Measurements from ENCODE around the gene MTUS2. TPM values are rescaled to one million over a fixed set of nuclear protein-coding genes. Genes with fewer than 3 reads are reported as not detected.

The MTUS2 gene
- total RNA-seq, 4 donors from 2014 or later, result 0.26 to 0.72 (median 0.38) TPM; not detected in 1

- DNase-seq (ENCODE audit: low spot score in 2 of 2), result no peak
- Histone ChIP-seq H3K9me3 (no peaks in the 10 kb centered on the region), H3K27me3 (no peaks in the 10 kb centered on the region), H3K36me3 (no peaks in the 10 kb centered on the region), H3K27ac (no peak overlapping the region), H3K4me3 (no peak overlapping the region), H3K4me1 (no peaks in the 10 kb centered on the region)
- TF ChIP-seq POLR2AphosphoS5 (IDR thresholded peaks at IDR 0.05), result no peak
- TF ChIP-seq EP300 (IDR thresholded peaks at IDR 0.05), result no peak
- no peak for TF ChIP-seq CTCF (IDR thresholded peaks at IDR 0.05)
- 37% methylated on average over 4 of the region's 4 CpGs for WGBS
Measured at GRCh38 chr13:29260684-29261083, 440.5 kb downstream of the MTUS2 start.

- Histone ChIP-seq H3K27ac (no peak overlapping the region), H3K4me3 (no peak overlapping the region), H3K36me3 (no peaks in the 10 kb centered on the region), H3K9me3 (no peaks in the 10 kb centered on the region), H3K27me3 (no peaks in the 10 kb centered on the region), H3K4me1 (no peaks in the 10 kb centered on the region)
- DNase-seq (ENCODE audit: low spot score in 2 of 2), result no peak
- whole genome bisulfite sequencing, result 73% methylated on average over 2 of the region's 2 CpGs
- no peak for TF ChIP-seq EP300 (IDR thresholded peaks at IDR 0.05)
- TF ChIP-seq POLR2A (IDR thresholded peaks at IDR 0.05), result no peak
- no peak for TF ChIP-seq POLR2AphosphoS5 (IDR thresholded peaks at IDR 0.05)
- TF ChIP-seq CTCF (IDR thresholded peaks at IDR 0.05), result no peak
Measured at GRCh38 chr13:29266261-29266660, 446.1 kb downstream of the MTUS2 start.

GRCh38 chr13:29266756-29267733 lies 446.9 kb downstream of the MTUS2 start:
- H3K4me1 ChIP-seq, result no peaks in the 10 kb centered on the region
- no peak for TF ChIP-seq POLR2AphosphoS5 (IDR thresholded peaks at IDR 0.05)
- TF ChIP-seq CTCF (IDR thresholded peaks at IDR 0.05), result no peak
- no peak for TF ChIP-seq POLR2A (IDR thresholded peaks at IDR 0.05)
- TF ChIP-seq EP300 (IDR thresholded peaks at IDR 0.05), result no peak
- H3K27ac ChIP-seq, result no peak overlapping the region
- H3K36me3 ChIP-seq, result no peaks in the 10 kb centered on the region
- no peaks in the 10 kb centered on the region for H3K9me3 ChIP-seq
- no peak overlapping the region for H3K4me3 ChIP-seq
- WGBS, result 64% methylated on average over 11 of the region's 11 CpGs
- H3K27me3 ChIP-seq, result no peaks in the 10 kb centered on the region
- no peak for DNase-seq (ENCODE audit: low spot score in 2 of 2)

- Histone ChIP-seq H3K4me1 (no peaks in the 10 kb centered on the region), H3K9me3 (no peaks in the 10 kb centered on the region)
- 47% methylated on average over 12 of the region's 15 CpGs for WGBS
Measured at GRCh38 chr13:29270271-29270985, 450.3 kb downstream of the MTUS2 start.

GRCh38 chr13:29271606-29272005 lies 451.5 kb downstream of the MTUS2 start:
- no peaks in the 10 kb centered on the region for H3K27me3 ChIP-seq
- no peaks in the 10 kb centered on the region for H3K36me3 ChIP-seq
- no peak overlapping the region for H3K4me3 ChIP-seq
- no peak overlapping the region for H3K27ac ChIP-seq
- no peaks in the 10 kb centered on the region for H3K9me3 ChIP-seq
- whole genome bisulfite sequencing, result 66% methylated on average over 3 of the region's 3 CpGs
- no peaks in the 10 kb centered on the region for H3K4me1 ChIP-seq
- DNase-seq (ENCODE audit: low spot score in 2 of 2), result no peak
- no peak for TF ChIP-seq POLR2A (IDR thresholded peaks at IDR 0.05)
- TF ChIP-seq POLR2AphosphoS5 (IDR thresholded peaks at IDR 0.05), result no peak
- no peak for TF ChIP-seq EP300 (IDR thresholded peaks at IDR 0.05)
- no peak for TF ChIP-seq CTCF (IDR thresholded peaks at IDR 0.05)

More at GRCh38 chr13:29270271-29270985, 450.3 kb downstream of the MTUS2 start:
- no peak overlapping the region for H3K4me3 ChIP-seq
- H3K36me3 ChIP-seq, result no peaks in the 10 kb centered on the region
- H3K27ac ChIP-seq, result no peak overlapping the region
- no peaks in the 10 kb centered on the region for H3K27me3 ChIP-seq
- no peak for DNase-seq (ENCODE audit: low spot score in 2 of 2)
- TF ChIP-seq POLR2A (IDR thresholded peaks at IDR 0.05), result no peak
- no peak for TF ChIP-seq EP300 (IDR thresholded peaks at IDR 0.05)

Data from suprapubic skin (tissue), 4 donors.